Activated CD4-positive, alpha-beta T cell treated with anti-CD3 and anti-CD28 coated beads, Interleukin-2, amount 50 U/mL, for 16 hours (primary cell): ENCODE results near the gene UBR2.
"Not testable (repeated sequence)": the region's sequence is repeated elsewhere in the genome, so short reads cannot be mapped to it uniquely, and the experiment has no call there.

ENCODE experiments used
- DNase-seq: peaks from one replicate; pipeline ENCODE4 v3.0.0-alpha.2; 2020

The UBR2 gene

DNA sequence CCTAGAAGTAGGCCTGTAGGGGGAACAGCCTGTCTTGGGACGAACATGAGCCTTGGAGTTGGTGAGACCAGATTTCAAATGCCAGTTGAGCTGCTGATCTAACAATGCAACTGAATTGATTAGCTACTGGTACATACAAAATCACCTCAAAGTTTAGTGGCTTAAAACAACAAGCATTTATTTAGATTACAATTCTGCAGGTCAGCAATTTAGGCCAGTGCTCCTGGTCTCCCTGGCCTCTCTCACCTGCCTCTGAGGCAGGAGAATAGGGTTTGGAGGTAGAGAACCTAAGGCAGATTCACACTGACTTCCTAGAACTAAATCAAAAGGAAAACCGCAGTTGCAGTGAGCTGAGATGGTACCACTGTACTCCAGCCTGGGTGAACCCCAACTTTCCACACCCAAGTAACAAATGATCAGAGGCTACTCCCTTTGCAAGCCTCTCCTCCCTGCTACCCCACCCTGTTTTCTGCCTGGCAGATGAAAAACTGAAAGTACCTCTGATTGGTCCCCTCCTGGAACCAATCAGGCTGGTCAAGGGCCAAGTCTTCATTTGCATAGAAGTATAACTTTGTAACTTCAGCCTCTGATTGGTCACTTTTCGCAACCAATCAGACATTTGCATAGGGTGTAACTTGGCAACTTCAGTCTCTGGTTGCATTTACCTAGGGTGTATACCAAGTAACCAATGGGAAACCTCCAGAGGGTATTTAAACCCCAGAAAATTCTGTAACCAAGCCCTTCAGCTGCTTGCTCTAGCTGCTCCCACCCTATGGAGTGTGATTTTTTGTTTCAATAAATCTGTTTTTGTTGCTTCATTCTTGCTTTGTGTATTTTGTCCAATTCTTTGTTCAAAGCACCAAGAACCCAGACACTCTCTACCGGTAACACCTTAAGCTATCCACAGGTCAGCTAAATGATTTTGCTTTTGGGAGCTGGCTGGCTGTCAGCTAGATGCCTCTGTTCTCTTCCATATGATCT is 8.1 kb upstream of the UBR2 start:
- DNase-seq, result peak; percentile 20

GRCh38 chr6:42556462-42556861 is 7.4 kb upstream of the UBR2 start:
- DNase-seq, result no peak

DNA sequence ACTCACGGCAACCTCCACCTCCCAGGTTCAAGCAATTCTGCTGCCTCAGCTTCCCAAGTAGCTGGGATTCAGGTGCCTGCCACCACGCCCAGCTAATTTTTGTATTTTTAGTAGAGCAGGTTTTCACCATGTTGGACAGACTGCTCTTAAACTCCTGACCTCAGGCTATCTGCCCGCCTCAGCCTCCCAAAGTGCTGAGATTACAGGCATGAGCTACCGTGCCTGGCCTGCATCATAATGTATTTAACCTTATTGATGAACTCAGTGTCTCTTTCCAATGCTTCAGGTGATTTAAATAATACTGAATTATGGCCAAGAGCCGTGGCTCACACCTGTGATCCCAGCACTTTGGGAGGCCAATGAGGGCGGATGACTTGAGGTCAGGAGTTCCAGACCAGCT is 4.6 kb upstream of the UBR2 start:
- DNase-seq, result not testable (repeated sequence)

DNA sequence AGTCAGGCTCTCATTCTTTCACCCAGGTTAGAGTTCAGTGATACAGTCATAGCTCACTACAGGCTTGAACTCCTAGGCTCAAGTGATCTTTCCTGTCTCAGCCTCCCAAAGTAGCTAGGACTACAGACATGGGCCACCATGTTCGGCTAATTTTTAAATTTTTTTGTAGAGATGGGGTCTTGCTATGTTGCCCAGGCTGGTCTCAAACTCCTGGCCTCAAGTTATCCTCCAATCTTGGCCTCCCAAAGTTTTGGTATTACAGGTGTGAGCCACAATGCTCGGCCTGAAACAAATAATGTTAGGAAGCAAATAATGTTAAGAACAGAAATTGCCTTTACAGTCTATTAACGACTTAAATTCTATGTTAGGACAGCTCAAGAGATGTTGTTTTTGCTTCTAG is 1.8 kb upstream of the UBR2 start:
- no peak for DNase-seq

GRCh38 chr6:42562788-42563405 is 932 bp upstream of the UBR2 start:
- no peak for DNase-seq

- no peak for DNase-seq
Observed at GRCh38 chr6:42564506-42564825, 637 bp downstream of the UBR2 start.

GRCh38 chr6:42565823-42566613 is 2.2 kb downstream of the UBR2 start:
- DNase-seq, result peak; percentile 7

DNA sequence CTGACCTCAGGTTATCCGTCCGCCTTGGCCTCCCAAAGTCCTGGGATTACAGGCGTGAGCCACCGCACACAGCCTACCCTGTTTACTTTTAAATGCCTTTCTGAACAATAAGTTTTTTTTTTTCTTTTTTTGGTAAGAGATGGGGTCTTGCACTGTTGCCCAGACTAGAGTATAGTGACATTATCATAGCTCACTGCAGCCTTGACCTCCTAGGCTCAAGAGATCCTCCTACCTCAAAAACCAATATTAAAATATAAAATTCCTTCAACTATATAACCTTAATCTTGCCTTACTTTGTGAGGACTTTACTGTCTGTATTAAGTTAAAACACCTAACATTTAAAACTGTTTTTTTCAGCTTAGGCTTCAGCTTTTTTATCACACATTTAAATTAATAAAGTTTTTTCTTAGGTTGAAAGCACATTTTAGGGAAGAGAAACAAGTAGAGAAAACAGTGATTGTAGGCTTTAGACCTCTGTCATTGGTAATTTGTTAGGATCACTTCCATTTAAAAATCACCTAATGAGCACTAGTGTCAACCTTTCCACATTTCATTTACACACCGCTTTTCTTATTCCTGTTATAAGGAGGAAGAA is 2.9 kb downstream of the UBR2 start:
- DNase-seq, result no peak

GRCh38 chr6:42567237-42567636 is 3.4 kb downstream of the UBR2 start:
- DNase-seq, result not testable (repeated sequence)

DNA sequence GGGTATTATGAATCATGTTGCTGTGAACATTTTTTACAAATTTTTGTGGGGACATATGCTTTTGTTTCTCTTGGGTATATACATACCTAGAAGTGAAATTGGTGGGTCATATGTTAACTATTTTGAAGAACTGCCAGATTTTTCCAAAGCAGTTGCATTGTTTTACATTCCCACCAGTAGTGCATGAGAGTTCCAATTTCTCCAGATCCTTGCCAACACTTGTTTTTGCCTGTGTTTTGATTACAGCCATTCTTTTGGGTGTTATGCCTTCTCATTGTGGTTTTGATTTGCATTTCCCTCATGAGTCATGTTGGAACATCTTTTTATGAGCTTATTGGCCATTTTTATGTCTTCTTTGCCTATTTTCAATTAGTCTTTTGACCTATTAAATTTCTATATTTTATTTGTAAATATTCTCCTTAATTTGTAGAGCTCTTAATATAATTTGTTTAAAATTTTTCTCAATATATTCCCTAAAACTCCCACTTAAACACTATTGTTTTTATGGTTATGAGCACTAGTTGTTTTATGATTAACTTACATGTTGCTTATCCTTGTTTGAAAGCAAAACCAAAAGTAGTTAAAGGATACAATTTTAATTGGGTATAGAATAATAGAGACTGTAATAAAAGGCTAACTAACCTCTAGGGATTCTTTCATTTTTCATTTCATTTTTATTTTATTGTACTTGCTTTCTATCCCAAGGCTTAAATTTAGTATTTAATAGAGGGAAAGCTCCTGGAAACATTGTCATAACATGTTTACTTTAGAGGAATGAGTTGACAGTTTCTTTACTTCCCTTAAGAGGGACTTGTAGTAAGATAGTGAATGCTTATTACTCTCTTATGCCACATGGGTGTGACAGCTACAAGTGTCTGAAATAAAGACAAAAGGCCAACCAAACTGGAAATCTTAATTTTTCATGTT is 5.5 kb downstream of the UBR2 start:
- peak; percentile 56 for DNase-seq

GRCh38 chr6:42571611-42572342 is 7.9 kb downstream of the UBR2 start:
- no peak for DNase-seq

GRCh38 chr6:42572523-42572922 is 8.7 kb downstream of the UBR2 start:
- DNase-seq, result no peak

- not testable (repeated sequence) for DNase-seq
Observed at GRCh38 chr6:42576538-42576937, 12.7 kb downstream of the UBR2 start.

GRCh38 chr6:42598300-42598699 is 34.5 kb downstream of the UBR2 start:
- DNase-seq, result no peak

DNA sequence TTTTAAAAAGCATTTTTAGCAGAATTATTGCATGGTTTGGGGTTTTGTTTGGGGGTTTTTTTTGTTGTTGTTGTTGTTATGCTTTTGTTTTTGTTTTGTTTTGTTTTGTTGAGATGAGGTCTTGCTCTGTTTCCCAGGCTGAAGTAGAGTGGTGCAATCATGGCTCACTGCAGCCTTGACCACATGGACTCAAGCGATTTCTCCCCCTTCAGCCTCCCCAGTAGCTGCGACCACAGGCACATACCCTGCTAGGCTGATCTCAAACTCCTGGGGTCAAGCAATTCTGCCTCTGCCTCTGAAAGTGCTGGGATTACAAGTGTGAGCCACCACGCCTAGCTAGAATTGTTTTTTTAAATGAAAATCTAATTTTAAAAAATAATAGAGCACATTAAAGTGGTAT is 35.7 kb downstream of the UBR2 start:
- DNase-seq, result no peak

- no peak for DNase-seq
Observed at GRCh38 chr6:42604150-42604549, 40.3 kb downstream of the UBR2 start.

DNA sequence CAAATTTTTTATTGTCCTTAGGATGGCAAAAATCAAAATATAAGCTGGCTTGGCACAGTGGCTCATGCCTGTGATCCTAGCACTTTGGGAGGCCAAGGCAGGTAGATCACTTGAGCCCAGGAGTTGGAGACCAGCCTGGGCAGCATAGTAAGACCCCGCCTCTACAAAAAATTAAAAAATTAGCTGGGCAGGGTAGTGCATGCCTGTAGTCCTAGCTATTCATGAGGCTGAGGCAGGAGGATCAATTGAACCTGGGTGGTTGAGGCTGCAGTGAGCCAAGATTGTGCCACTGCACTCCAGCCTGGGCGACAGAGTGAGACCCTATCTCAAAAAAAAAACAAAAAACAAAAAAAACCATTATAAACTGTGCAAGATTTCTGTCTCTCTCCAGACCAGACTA is 40.9 kb downstream of the UBR2 start:
- not testable (repeated sequence) for DNase-seq

- peak; percentile 61 for DNase-seq
Observed at GRCh38 chr6:42610416-42610815, 46.6 kb downstream of the UBR2 start.

DNA sequence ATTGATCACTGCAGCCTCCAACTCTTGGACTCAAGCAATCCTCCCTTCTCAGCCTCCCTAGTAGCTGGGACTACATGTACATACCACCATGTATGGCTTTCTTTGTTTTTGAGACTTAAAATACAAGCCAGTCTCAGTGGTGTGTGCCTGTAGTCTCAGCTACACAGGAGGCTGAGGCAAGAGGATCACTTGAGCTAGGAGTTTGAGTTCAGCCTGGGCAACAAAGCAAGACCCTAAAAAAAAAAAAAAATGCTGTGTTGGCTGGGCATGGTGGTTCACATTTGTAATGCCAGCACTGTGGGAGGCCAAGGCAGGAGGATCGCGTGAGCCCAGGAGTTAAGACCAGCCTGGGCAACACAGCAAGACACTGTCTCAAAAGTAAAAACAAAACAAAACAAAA is 51.7 kb downstream of the UBR2 start:
- DNase-seq, result no peak

DNA sequence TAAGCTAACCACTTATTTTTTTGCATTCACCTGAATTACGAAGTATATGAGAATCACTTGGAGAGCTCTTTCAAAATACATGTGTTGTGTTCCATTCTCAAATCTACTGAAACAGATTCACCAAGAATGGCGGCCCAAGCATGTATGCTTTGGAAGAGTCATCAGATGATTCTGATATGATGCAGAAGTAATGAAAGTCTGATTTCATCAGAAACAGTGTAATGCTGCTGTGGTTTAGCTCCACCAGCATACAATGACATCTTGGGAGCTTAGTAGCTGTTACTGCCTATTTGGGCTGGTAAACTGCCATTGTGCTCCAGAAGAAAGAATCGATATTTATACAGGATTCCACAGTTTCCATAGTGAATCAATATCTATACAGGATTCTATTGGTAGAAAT is 52.9 kb downstream of the UBR2 start:
- peak; percentile 37 for DNase-seq

GRCh38 chr6:42618105-42618504 is 54.3 kb downstream of the UBR2 start:
- DNase-seq, result no peak
